Choroid plexus epithelial cell (primary cell): ENCODE measurements around the gene ZNF764.
"Not testable (repeated sequence)": the region's sequence is repeated elsewhere in the genome, so short reads cannot be mapped to it uniquely, and the experiment has no call there.

ENCODE experiments used
- DNase-seq: peaks from one replicate; pipeline ENCODE4 v3.0.0-alpha.2; 2010; ENCODE audit warnings: low read depth
- H3K4me3 ChIP-seq: 2 replicates; pipeline ENCODE4 v1.5.1; 2011; ENCODE audit warnings: low read depth, mild to moderate bottlenecking, control low read depth, low read length, moderate library complexity
- CTCF ChIP-seq: conservative IDR thresholded peaks from 2 replicates; pipeline ENCODE4 v1.5.1; 2011; ENCODE audit warnings: low read depth, mild to moderate bottlenecking, control low read depth, inconsistent platforms, low read length, moderate library complexity

Gene ZNF764

GRCh38 chr16:30548416-30549253 lies 9.5 kb downstream of the ZNF764 start:
- no peak overlapping the region for H3K4me3 ChIP-seq
- no peak for DNase-seq
- no peak for TF ChIP-seq CTCF

DNA sequence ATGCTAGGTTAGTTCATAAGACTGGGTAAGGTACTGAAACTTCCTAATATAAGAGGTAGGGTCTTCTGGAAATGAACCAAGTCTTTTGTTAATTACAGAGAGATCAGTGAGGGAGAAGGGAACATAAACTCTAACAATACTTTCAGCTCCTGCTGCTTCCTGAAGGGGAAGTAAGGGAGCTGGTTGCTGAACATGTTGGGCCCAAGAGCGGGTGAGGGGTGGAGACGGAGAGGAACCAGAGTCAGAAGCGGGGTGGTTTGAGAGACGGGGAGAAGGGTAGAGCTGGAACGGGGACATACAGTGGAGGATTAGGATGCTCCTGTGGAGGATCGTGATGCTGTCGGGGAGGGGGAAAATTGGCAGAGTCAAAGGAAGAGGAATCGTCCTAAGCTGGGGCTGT lies 12.1 kb downstream of the ZNF764 start:
- TF ChIP-seq CTCF, result no peak
- no peak for DNase-seq

DNA sequence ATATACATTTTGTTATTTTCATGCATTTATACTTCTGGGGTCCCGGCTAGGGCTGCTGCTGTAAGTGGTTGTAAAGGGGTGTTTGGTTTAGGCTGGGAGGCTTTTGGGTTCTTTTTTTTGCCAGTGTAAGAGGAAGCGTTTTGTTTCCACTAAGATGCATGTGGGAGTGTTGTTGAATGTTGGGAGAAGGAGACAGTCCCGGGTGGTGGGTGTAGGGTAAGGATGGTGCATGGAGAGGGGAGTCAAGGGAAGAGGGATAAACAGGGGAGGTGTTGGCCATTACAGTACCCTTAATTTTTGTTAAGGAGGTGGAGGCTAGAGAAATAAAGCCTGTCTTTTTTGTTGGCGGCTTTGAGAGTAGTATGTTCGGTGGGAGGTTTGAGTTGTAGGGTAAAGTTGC lies 15.1 kb downstream of the ZNF764 start:
- TF ChIP-seq CTCF, result no peak
- no peak for DNase-seq
- H3K4me3 ChIP-seq, result no peak overlapping the region

More for the DNA sequence above, 12.1 kb downstream of the ZNF764 start:
- no peak overlapping the region for H3K4me3 ChIP-seq

- DNase-seq, result peak; percentile 44
- no peak overlapping the region for H3K4me3 ChIP-seq
- TF ChIP-seq CTCF, result no peak
Measured at GRCh38 chr16:30541502-30542329, 16.5 kb downstream of the ZNF764 start.

DNA sequence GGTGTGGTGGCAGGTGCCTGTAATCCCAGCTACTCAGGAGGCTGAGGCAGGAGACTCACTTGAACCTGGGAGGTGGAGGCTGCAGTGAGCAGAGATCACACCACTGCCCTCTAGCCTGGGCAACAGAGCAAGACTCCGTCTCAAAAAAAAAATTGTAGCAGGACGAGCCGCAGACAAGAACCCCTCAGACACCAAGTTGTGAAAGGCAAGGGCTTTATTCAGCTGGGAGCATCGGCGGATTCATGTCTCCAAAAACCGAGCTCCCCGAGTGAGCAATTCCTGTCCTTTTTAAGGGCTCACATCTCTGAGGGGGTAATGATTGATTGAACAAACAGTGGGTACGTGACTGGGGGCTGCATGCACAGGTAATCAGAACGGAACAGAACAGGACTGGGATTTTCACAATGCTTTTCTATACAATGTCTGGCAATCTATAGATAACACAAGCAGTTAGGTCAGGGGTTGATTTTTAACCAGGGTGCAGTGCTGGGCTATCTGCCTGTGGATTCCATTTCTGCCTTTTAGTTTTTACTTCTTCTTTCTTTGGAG lies 17.2 kb downstream of the ZNF764 start:
- DNase-seq, H3K4me3 ChIP-seq: not testable (repeated sequence)

- DNase-seq, result not testable (repeated sequence)
Measured at GRCh38 chr16:30539986-30540526, 18.1 kb downstream of the ZNF764 start.

GRCh38 chr16:30539000-30539964 lies 18.9 kb downstream of the ZNF764 start:
- H3K4me3 ChIP-seq, result no peak overlapping the region
- no peak for DNase-seq
- no peak for TF ChIP-seq CTCF

More at GRCh38 chr16:30539986-30540526, 18.1 kb downstream of the ZNF764 start:
- H3K4me3 ChIP-seq, result not testable (repeated sequence)

DNA sequence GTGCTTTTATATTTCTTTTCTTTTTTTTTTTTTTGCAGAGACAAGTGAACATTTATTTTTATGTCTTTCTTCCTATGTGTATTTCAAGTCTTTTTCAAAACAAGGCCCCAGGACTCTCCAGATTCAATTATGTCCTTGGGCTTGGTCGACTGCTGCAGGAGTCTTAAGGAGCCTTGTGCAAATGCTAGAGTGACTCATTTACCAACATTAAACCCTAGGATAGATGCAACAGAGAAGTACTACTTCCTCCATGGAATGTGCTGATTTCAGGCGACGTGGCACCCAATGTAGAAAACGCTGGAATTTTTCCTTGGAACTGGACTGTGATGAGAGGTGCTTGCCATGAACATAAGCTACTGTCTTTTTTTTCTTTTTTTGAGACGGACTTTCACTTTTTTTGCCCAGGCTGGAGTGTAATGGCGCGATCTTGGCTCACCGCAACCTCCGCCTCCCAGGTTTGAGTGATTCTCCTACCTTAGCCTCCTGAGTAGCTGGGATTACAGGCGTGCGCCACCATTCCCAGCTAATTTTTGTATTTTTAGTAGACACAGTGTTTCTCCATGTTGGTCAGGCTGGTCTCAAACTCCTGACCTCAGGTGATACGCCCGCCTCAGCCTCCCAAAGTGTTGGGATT lies 21.7 kb downstream of the ZNF764 start:
- not testable (repeated sequence) for H3K4me3 ChIP-seq, DNase-seq
